Measurements from ENCODE around the gene LRIG2. TPM values are rescaled to one million over a fixed set of nuclear protein-coding genes. Genes with fewer than 3 reads are reported as not detected.

The LRIG2 gene
- total RNA-seq, 2 experiments from 2014 or later: 13.7 to 15.6 TPM

GRCh38 chr1:113101588-113101987 lies 28.6 kb downstream of the LRIG2 start:
- CTCF ChIA-PET: no interaction called here
- ATAC-seq (no peak), DNase-seq (no peak)
- Mint-ChIP-seq H3K27ac (no peak overlapping the region), H3K4me3 (no peak overlapping the region), H3K4me1 (ENCODE audit: low read depth) (no peaks in the 10 kb centered on the region), H3K9me3 (ENCODE audit: insufficient read depth) (no peaks in the 10 kb centered on the region), H3K27me3 (ENCODE audit: low read depth) (no peaks in the 10 kb centered on the region), H3K36me3 (ENCODE audit: low read depth) (peaks cover 58% of the 10 kb centered on the region)
- POLR2A ChIA-PET: interaction anchor here (0.5 kb wide), 1 partner anchor 510 kb away, joined by 3 read pairs; no protein-coding TSS in a partner anchor

GRCh38 chr1:113103048-113103447 lies 30.1 kb downstream of the LRIG2 start:
- Mint-ChIP-seq H3K27ac (no peak overlapping the region), H3K9me3 (ENCODE audit: insufficient read depth) (no peaks in the 10 kb centered on the region), H3K4me1 (ENCODE audit: low read depth) (no peaks in the 10 kb centered on the region), H3K4me3 (no peak overlapping the region), H3K27me3 (ENCODE audit: low read depth) (no peaks in the 10 kb centered on the region), H3K36me3 (ENCODE audit: low read depth) (peaks cover 62% of the 10 kb centered on the region)
- no peak for DNase-seq
- ChIA-PET POLR2A (no interaction called here), CTCF (interaction anchor here (0.7 kb wide), 1 partner anchor 30 kb away, joined by 3 read pairs; the partner anchor contains the start of gene LRIG2)
- ATAC-seq: no peak

DNA sequence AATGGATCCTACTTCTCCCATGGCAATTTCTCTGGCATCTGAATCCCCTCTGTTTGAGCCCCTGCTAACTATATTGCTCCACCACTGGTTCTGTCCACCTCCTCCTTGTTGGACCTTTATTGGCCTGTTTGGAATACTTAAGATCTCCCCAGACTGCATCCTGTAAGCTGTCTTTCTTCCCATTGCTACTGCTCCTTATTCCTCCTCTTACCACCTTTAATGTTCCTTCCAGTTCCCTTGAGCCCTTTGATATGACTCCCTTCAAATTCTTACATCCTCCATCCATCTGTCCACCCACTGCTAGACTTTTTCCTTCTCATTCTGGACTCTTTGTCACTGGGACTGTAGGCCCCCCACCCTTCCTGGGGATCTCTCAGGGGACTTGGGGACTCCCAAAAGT lies 31.0 kb downstream of the LRIG2 start:
- POLR2A ChIA-PET: no interaction called here
- peaks cover 57% of the 10 kb centered on the region for H3K36me3 Mint-ChIP-seq (ENCODE audit: low read depth)
- DNase-seq (no peak), ATAC-seq (no peak)
- no peaks in the 10 kb centered on the region for H3K4me1 Mint-ChIP-seq (ENCODE audit: low read depth)
- H3K27ac Mint-ChIP-seq: peak overlapping the region; percentile 11
- H3K27me3 Mint-ChIP-seq (ENCODE audit: low read depth): no peaks in the 10 kb centered on the region
- H3K9me3 Mint-ChIP-seq (ENCODE audit: insufficient read depth): no peaks in the 10 kb centered on the region
- H3K4me3 Mint-ChIP-seq: no peak overlapping the region
- CTCF ChIA-PET: no interaction called here

DNA sequence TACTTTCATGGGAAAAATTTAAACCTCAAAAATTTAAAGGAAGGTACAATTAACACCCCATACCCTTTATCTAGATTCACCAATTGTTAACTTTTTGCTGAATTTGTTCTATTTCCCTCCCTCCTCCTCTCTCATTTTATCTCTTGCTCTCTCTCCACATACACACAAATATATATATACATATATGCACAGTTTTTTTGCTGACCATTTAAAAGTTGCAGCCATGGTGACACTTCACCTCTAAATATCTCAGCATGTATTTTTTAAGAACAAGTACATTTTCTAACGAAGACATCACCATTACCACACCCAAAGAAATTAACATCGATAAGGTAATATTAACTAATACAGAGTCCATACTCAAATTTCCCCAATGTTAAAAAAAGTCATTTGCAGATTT lies 33.9 kb downstream of the LRIG2 start:
- DNase-seq: no peak
- Mint-ChIP-seq H3K27me3 (ENCODE audit: low read depth) (no peaks in the 10 kb centered on the region), H3K27ac (no peak overlapping the region), H3K4me1 (ENCODE audit: low read depth) (no peaks in the 10 kb centered on the region), H3K9me3 (ENCODE audit: insufficient read depth) (no peaks in the 10 kb centered on the region), H3K36me3 (ENCODE audit: low read depth) (peaks cover 49% of the 10 kb centered on the region), H3K4me3 (no peak overlapping the region)
- no peak for ATAC-seq
- POLR2A ChIA-PET: no interaction called here
- CTCF ChIA-PET: no interaction called here

GRCh38 chr1:113109908-113110554 lies 37.0 kb downstream of the LRIG2 start:
- DNase-seq: no peak
- POLR2A ChIA-PET: no interaction called here
- Mint-ChIP-seq H3K27ac (no peak overlapping the region), H3K9me3 (ENCODE audit: insufficient read depth) (no peaks in the 10 kb centered on the region), H3K36me3 (ENCODE audit: low read depth) (peaks cover 44% of the 10 kb centered on the region), H3K4me3 (no peak overlapping the region), H3K4me1 (ENCODE audit: low read depth) (no peaks in the 10 kb centered on the region), H3K27me3 (ENCODE audit: low read depth) (no peaks in the 10 kb centered on the region)
- no peak for ATAC-seq
- CTCF ChIA-PET: no interaction called here

- ATAC-seq: no peak
- CTCF ChIA-PET: no interaction called here
- H3K4me1 Mint-ChIP-seq (ENCODE audit: low read depth): no peaks in the 10 kb centered on the region
- no peaks in the 10 kb centered on the region for H3K27me3 Mint-ChIP-seq (ENCODE audit: low read depth)
- POLR2A ChIA-PET: no interaction called here
- H3K27ac Mint-ChIP-seq: no peak overlapping the region
- no peaks in the 10 kb centered on the region for H3K9me3 Mint-ChIP-seq (ENCODE audit: insufficient read depth)
- DNase-seq: no peak
- no peak overlapping the region for H3K4me3 Mint-ChIP-seq
- H3K36me3 Mint-ChIP-seq (ENCODE audit: low read depth): peaks cover 54% of the 10 kb centered on the region
Observed at GRCh38 chr1:113118266-113118665, 45.3 kb downstream of the LRIG2 start.

DNA sequence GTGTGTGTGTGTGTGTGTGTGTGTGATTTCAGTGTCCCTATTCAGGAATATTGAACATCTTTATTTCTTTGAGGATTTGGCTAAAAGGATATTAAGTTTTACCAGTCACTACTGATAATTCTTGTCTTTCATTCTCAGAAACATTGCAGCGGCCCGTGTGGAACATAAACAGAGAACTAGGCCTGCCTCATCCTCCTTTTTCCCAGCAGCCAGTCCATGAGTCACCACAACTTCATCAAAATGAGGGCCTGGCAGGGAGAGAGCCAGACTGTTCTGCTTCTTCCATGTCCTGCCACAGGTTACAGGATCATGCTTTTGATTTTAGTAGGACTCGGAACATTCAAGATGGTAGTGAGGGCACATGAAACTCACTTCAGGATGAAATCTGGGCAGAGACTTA lies 50.7 kb downstream of the LRIG2 start:
- H3K9me3 Mint-ChIP-seq (ENCODE audit: insufficient read depth): no peaks in the 10 kb centered on the region
- no peak overlapping the region for H3K27ac Mint-ChIP-seq
- peaks cover 55% of the 10 kb centered on the region for H3K36me3 Mint-ChIP-seq (ENCODE audit: low read depth)
- POLR2A ChIA-PET: no interaction called here
- no peaks in the 10 kb centered on the region for H3K4me1 Mint-ChIP-seq (ENCODE audit: low read depth)
- DNase-seq (no peak), ATAC-seq (no peak)
- H3K27me3 Mint-ChIP-seq (ENCODE audit: low read depth): no peaks in the 10 kb centered on the region
- no peak overlapping the region for H3K4me3 Mint-ChIP-seq
- CTCF ChIA-PET: no interaction called here

GRCh38 chr1:113124366-113124765 lies 51.4 kb downstream of the LRIG2 start:
- DNase-seq: no peak
- Mint-ChIP-seq H3K4me3 (no peak overlapping the region), H3K36me3 (ENCODE audit: low read depth) (peaks cover 49% of the 10 kb centered on the region), H3K9me3 (ENCODE audit: insufficient read depth) (no peaks in the 10 kb centered on the region), H3K27me3 (ENCODE audit: low read depth) (no peaks in the 10 kb centered on the region), H3K27ac (no peak overlapping the region), H3K4me1 (ENCODE audit: low read depth) (no peaks in the 10 kb centered on the region)
- ATAC-seq: no peak
- ChIA-PET CTCF (no interaction called here), POLR2A (no interaction called here)

DNA sequence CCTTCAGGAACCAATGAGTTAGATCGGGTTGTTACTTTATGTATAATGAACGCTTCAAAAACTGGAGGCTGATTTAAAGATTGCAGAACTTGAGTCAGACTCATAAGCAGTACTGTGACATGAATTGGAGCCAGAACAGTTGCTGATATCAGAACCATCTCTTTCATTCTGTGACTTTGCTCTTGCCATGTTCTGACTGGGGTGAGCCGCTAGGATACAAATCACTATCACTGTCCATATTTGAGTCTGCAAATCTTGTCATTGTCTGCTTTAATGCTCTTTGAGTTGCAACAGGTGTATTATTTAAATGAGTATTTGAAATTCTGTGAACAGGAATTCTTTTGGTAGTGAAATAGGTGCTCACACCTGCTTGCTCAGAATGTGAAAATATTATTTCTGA lies 52.5 kb downstream of the LRIG2 start:
- H3K4me1 Mint-ChIP-seq (ENCODE audit: low read depth): no peaks in the 10 kb centered on the region
- CTCF ChIA-PET: interaction anchor here (0.6 kb wide), 1 partner anchor 167 kb away, joined by 3 read pairs; no protein-coding TSS in a partner anchor
- no peak for DNase-seq
- H3K4me3 Mint-ChIP-seq: no peak overlapping the region
- peaks cover 52% of the 10 kb centered on the region for H3K36me3 Mint-ChIP-seq (ENCODE audit: low read depth)
- ATAC-seq: no peak
- H3K27me3 Mint-ChIP-seq (ENCODE audit: low read depth): no peaks in the 10 kb centered on the region
- POLR2A ChIA-PET: no interaction called here
- no peak overlapping the region for H3K27ac Mint-ChIP-seq
- no peaks in the 10 kb centered on the region for H3K9me3 Mint-ChIP-seq (ENCODE audit: insufficient read depth)

- ATAC-seq (no peak), DNase-seq (no peak)
- ChIA-PET CTCF (interaction anchor here (0.6 kb wide), 1 partner anchor 168 kb away, joined by 3 read pairs; no protein-coding TSS in a partner anchor), POLR2A (no interaction called here)
- Mint-ChIP-seq H3K4me1 (ENCODE audit: low read depth) (no peaks in the 10 kb centered on the region), H3K9me3 (ENCODE audit: insufficient read depth) (no peaks in the 10 kb centered on the region), H3K36me3 (ENCODE audit: low read depth) (peaks cover 49% of the 10 kb centered on the region), H3K27ac (no peak overlapping the region), H3K27me3 (ENCODE audit: low read depth) (no peaks in the 10 kb centered on the region), H3K4me3 (no peak overlapping the region)
Observed at GRCh38 chr1:113126207-113126606, 53.2 kb downstream of the LRIG2 start.

GRCh38 chr1:113128116-113128515 lies 55.1 kb downstream of the LRIG2 start:
- no peak for DNase-seq
- Mint-ChIP-seq H3K4me3 (no peak overlapping the region), H3K36me3 (ENCODE audit: low read depth) (peaks cover 44% of the 10 kb centered on the region), H3K27ac (no peak overlapping the region), H3K9me3 (ENCODE audit: insufficient read depth) (no peaks in the 10 kb centered on the region), H3K27me3 (ENCODE audit: low read depth) (no peaks in the 10 kb centered on the region), H3K4me1 (ENCODE audit: low read depth) (peaks cover 3% of the 10 kb centered on the region)
- ChIA-PET CTCF (no interaction called here), POLR2A (no interaction called here)
- ATAC-seq: no peak

GRCh38 chr1:113129529-113130185 lies 56.7 kb downstream of the LRIG2 start:
- H3K36me3 Mint-ChIP-seq (ENCODE audit: low read depth): peaks cover 37% of the 10 kb centered on the region
- no peak overlapping the region for H3K27ac Mint-ChIP-seq
- ChIA-PET CTCF (interaction anchor here (0.9 to 2.6 kb wide), 2 partner anchors 11 to 57 kb away, joined by 3 to 10 read pairs; partner anchors contain the start of gene LRIG2), POLR2A (no interaction called here)
- no peaks in the 10 kb centered on the region for H3K9me3 Mint-ChIP-seq (ENCODE audit: insufficient read depth)
- H3K27me3 Mint-ChIP-seq (ENCODE audit: low read depth): no peaks in the 10 kb centered on the region
- DNase-seq (no peak), ATAC-seq (no peak)
- H3K4me3 Mint-ChIP-seq: no peak overlapping the region
- H3K4me1 Mint-ChIP-seq (ENCODE audit: low read depth): peaks cover 4% of the 10 kb centered on the region

Data from activated CD8-positive, alpha-beta T cell treated with anti-CD3 and anti-CD28 coated beads, Interleukin-2, amount 10 ng/mL, durations not matched to agents 7 days and 5 days (primary cell).